ENCODE data around the gene ZFYVE27. TPM values are rescaled to one million over a fixed set of nuclear protein-coding genes. Genes with fewer than 3 reads are reported as not detected.
A peak's percentile ranks its signal among the peaks of the same experiment; 100 is the strongest.

The ZFYVE27 gene
- total RNA-seq, 2 donors from 2014 or later: 24.8 to 25.5 TPM

DNA sequence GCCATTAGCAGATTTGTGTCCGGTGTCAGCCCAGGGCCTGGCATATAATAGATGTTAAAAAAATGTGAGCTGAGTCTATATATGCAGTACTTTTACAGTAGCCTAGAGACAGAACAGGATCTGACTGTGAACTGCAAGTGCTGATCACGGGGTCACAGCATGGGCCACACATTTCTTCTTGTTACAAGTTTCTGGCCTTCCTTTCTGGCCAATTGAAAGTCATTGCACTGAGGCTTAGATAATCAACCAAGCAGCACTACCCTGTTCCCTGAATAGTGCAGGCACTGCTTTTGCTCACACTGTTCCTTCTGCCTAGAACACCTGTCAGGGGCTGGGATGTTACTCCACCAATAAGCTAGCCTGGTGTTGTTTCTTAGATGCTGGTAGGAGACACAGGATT, 28.8 kb upstream of the ZFYVE27 start:
- TF ChIP-seq, protein P1, sequence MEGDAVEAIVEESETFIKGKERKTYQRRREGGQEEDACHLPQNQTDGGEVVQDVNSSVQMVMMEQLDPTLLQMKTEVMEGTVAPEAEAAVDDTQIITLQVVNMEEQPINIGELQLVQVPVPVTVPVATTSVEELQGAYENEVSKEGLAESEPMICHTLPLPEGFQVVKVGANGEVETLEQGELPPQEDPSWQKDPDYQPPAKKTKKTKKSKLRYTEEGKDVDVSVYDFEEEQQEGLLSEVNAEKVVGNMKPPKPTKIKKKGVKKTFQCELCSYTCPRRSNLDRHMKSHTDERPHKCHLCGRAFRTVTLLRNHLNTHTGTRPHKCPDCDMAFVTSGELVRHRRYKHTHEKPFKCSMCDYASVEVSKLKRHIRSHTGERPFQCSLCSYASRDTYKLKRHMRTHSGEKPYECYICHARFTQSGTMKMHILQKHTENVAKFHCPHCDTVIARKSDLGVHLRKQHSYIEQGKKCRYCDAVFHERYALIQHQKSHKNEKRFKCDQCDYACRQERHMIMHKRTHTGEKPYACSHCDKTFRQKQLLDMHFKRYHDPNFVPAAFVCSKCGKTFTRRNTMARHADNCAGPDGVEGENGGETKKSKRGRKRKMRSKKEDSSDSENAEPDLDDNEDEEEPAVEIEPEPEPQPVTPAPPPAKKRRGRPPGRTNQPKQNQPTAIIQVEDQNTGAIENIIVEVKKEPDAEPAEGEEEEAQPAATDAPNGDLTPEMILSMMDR (IDR thresholded peaks at IDR 0.05): no peak
- DNase-seq (ENCODE audit: low spot score): no peak
- Histone ChIP-seq H3K4me3 (no peak overlapping the region), H3K36me3 (no peaks in the 10 kb centered on the region), H3K27me3 (replicated peaks; ENCODE audit: insufficient read depth) (no peaks in the 10 kb centered on the region), H3K9me3 (no peaks in the 10 kb centered on the region), H3K27ac (peak overlapping the region; percentile 78 to 94), H3K4me1 (ENCODE audit: control insufficient read depth in 1 of 2, low read depth in 2 of 2) (peaks cover 33 to 53% of the 10 kb centered on the region in 2 donors)
- no peak for ATAC-seq (ENCODE audit: insufficient number of reproducible peaks, low FRiP score, low read depth)

DNA sequence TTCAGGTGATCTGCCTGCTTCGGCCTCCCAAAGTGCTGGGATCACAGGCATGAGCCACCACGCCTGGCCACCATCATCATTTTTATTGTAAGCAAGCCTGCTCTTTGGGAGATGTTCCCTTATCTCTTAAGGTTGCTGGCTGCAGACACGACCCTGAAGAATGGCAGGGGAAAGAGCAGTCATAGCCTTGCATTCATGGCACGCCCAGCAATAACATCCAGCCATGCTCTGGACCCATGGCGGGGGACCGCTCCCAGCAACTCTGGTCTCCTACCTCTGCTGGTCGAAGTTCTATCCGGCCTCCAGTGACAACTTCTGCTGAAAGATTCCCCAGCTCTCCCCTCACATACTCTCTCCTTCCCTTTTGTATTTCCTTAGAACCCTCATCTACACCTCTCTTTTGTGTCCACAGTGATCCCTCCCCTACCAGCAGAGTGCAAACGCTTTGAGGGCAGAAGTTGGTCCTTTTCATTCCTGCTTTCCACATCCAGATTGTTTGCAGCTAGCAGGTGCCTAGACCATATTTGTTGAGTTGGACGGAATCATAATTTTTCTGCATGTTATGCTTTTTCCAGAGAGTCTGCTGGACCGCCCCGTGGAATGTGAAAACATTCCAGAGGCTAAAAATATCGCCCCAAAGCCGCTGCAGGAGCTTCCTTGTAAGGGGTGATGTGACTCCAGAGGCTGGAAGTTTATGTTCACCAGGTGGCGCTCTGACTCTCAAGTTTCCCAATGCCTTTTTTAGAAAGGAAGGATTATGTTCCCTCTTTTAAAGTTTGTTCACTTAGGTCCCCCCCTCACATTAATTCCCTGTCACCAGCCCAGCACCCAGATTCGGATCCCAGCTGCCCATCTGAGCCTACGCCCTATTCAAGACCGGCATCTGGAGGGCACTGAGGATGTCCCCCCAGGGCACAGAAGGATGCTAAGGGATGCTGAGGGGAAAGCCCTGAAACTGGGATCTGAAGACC, 27.7 kb upstream of the ZFYVE27 start:
- no peaks in the 10 kb centered on the region for H3K36me3 ChIP-seq
- H3K9me3 ChIP-seq: no peaks in the 10 kb centered on the region
- H3K27me3 ChIP-seq (replicated peaks; ENCODE audit: insufficient read depth): no peaks in the 10 kb centered on the region
- no peak for ATAC-seq (ENCODE audit: insufficient number of reproducible peaks, low FRiP score, low read depth)
- peaks cover 34 to 53% of the 10 kb centered on the region in 2 donors for H3K4me1 ChIP-seq (ENCODE audit: control insufficient read depth in 1 of 2, low read depth in 2 of 2)
- DNase-seq (ENCODE audit: low spot score): peak; percentile 70
- peak overlapping the region; percentile 21 for H3K4me3 ChIP-seq
- TF ChIP-seq, protein P1 (IDR thresholded peaks at IDR 0.05): peak; percentile 66
- peak overlapping the region; percentile 83 to 94 for H3K27ac ChIP-seq

DNA sequence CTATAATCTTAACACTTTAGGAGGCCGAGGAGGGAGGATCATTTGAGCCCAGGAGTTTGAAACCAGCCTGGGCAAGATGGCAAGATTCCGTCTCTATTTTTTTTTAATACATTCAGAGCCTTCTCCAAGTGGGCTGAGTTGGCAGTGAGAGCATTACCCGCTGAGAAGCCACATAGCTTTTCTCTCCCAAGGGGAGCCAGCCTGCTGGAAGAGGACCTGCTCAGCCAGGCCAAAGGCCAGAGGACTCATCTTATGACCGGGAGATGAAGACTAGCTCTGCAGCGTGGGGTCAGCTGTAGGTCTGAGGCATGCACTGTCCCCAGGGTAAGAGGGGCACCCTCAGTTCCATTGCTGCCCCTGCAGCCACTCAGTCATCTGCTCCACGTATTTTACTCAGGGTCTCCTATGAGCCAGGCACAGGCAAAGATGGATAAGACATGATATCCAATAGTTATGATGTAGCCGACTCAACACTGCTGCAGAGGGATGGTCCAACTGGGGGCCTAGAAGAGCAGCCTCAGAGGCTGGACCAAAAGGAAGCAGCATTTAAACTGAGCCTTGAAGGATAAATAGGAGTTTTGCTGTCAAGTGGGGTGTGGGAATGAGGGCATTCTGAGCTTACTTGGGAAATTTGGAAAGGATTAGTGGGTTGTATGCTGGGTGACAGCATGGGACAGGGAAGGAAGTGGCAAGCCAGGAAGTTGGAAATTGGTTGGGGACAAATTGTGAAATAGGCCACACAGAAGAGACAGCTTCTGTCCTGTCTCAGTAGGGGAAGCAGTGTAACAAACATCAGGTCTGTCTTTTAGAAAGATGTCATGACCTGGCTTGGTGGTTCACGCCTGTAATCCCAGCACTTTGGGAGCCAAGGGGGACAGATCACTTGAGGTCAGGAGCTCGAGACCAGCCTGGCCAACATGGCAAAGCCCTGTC, 25.0 kb upstream of the ZFYVE27 start:
- Histone ChIP-seq H3K4me3 (no peak overlapping the region), H3K27me3 (replicated peaks; ENCODE audit: insufficient read depth) (no peaks in the 10 kb centered on the region), H3K27ac (peak overlapping the region; percentile 96 to 98), H3K4me1 (ENCODE audit: control insufficient read depth in 1 of 2, low read depth in 2 of 2) (peaks cover 43 to 74% of the 10 kb centered on the region in 2 donors), H3K9me3 (no peaks in the 10 kb centered on the region), H3K36me3 (peaks cover 4% of the 10 kb centered on the region)
- DNase-seq (ENCODE audit: low spot score) (no peak), ATAC-seq (ENCODE audit: insufficient number of reproducible peaks, low FRiP score, low read depth) (no peak)
- TF ChIP-seq, protein P1 (IDR thresholded peaks at IDR 0.05): no peak

DNA sequence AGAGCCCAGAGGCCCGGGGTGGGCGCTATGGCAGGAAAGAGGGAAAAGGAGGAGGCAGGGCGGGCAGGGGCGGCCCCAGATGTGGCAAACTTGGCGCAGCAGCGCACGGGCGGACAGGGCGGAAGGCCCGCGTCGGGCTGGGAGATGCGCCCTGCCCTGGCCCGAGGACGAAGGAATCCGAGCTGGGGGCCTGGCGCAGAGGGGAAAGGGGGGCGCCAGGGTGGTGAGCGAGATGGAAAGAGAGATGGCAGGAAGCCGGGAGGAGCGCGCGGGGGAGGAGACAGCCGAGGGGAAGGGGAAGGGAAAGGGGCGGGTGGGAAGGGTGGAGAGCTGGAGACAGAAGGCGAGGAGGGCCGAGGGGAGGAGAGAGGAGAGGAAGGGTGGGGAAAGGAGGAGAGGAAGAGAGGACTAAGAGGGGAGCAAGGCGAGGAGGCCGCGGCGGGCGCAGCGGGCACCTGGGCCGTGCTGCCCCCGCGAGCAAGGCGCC, 23.5 kb upstream of the ZFYVE27 start, which contains the start of gene MARVELD1:
Gene MARVELD1 (plus strand): TSS at position 392 of the 487 bp plus-strand sequence. CDS start 147 bp downstream, outside the sequence.
- ATAC-seq (ENCODE audit: insufficient number of reproducible peaks, low FRiP score, low read depth) (no peak), DNase-seq (ENCODE audit: low spot score) (peak; percentile 48)
- H3K4me3 ChIP-seq: peak within 1 kb of the TSS; percentile 86
- H3K27ac ChIP-seq: peak within 1 kb of the TSS; percentile 96 to 98
- no peaks in the 10 kb centered on the region for H3K27me3 ChIP-seq (replicated peaks; ENCODE audit: insufficient read depth)
- TF ChIP-seq, protein P1 (IDR thresholded peaks at IDR 0.05): no peak
- H3K36me3 ChIP-seq: peaks cover 12% of the 10 kb centered on the region
- no peaks in the 10 kb centered on the region for H3K9me3 ChIP-seq
- H3K4me1 ChIP-seq (ENCODE audit: control insufficient read depth in 1 of 2, low read depth in 2 of 2): peaks cover 54 to 75% of the 10 kb centered on the region in 2 donors

Measured in thoracic aorta (tissue), 2 donors.